IgD-negative memory B cell (primary cell): ENCODE data around the gene RAB35. TPM values are rescaled to one million over a fixed set of nuclear protein-coding genes. Genes with fewer than 3 reads are reported as not detected.

Experiments
- H3K27ac Mint-ChIP-seq, 3 donors: one replicate each; pipeline ENCODE4 v1.8.0; 2020 to 2022; ENCODE audit warnings: mild to moderate bottlenecking in 3 of 3, mixed read lengths in 3 of 3, moderate library complexity in 1 of 3
- H3K27me3 Mint-ChIP-seq: one replicate; pipeline ENCODE4 v1.8.0; 2021; ENCODE audit warnings: mixed read lengths
- H3K36me3 Mint-ChIP-seq: one replicate; pipeline ENCODE4 v1.8.0; 2020; ENCODE audit warnings: mild to moderate bottlenecking, mixed read lengths
- H3K4me1 Mint-ChIP-seq, 3 donors: one replicate each; pipeline ENCODE4 v1.8.0; 2020 to 2022; ENCODE audit warnings: mixed read lengths in 3 of 3, mild to moderate bottlenecking in 1 of 3
- H3K4me3 Mint-ChIP-seq, 4 donors: one replicate each; pipeline ENCODE4 v1.8.0; 2020 to 2022; ENCODE audit warnings: mild to moderate bottlenecking in 4 of 4, mixed read lengths in 4 of 4, moderate library complexity in 3 of 4
- H3K9me3 Mint-ChIP-seq, 3 donors: one replicate each; pipeline ENCODE4 v1.8.0; 2020 to 2021; ENCODE audit warnings: mixed read lengths in 3 of 3, mild to moderate bottlenecking in 1 of 3
- polyA plus RNA-seq: library from polyadenylated mRNA; unstranded; fragments of 300-500 nt; fragmentation: Illumina TruSeq; gene quantifications from one replicate; pipeline ENCODE4 v1.2.3, GENCODE V29; 2021

Gene RAB35
- polyA plus RNA-seq = 18.1 TPM

- peak within 1 kb of the TSS; percentile 88 to 95 (median 92) for H3K27ac Mint-ChIP-seq
- no peaks in the 10 kb centered on the region for H3K27me3 Mint-ChIP-seq
- H3K9me3 Mint-ChIP-seq = no peaks in the 10 kb centered on the region
Measured at GRCh38 chr12:120116441-120116791, at the start of gene RAB35. TSS of gene RAB35 (minus strand) at chr12:120116753. CDS start at chr12:120116650, 103 bp downstream.

DNA sequence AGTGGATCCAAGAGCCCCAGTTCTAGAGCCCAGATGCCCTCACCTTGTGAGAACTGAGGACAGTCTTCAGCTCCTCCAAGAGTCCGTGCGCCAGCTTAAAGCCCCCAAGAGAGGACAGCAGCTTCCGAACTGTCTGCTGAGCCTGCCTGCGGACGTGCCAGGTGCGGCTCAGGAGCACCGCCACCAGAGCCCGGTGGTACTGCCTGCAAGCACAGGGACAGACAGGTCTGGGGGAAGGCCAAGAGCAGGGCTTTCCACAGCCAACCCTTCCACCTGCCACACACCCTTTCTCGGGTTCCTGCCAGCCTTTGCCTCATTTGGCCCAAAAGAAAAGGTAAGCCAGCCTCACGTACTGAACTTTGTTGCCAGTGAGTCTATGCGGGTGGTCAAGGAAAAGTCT, 47.7 kb upstream of the RAB35 start:
- H3K9me3 Mint-ChIP-seq = no peaks in the 10 kb centered on the region
- no peak overlapping the region for H3K4me3 Mint-ChIP-seq
- H3K27me3 Mint-ChIP-seq = no peaks in the 10 kb centered on the region
- no peaks in the 10 kb centered on the region for H3K4me1 Mint-ChIP-seq
- peaks cover 3% of the 10 kb centered on the region for H3K36me3 Mint-ChIP-seq
- no peak overlapping the region for H3K27ac Mint-ChIP-seq

More at GRCh38 chr12:120116441-120116791, at the start of gene RAB35:
- H3K4me3 Mint-ChIP-seq = peak within 1 kb of the TSS; percentile 91 to 99 (median 97)
- peaks cover 3% of the 10 kb centered on the region for H3K36me3 Mint-ChIP-seq
- peaks cover 56 to 60% (median 56%) of the 10 kb centered on the region in 3 donors for H3K4me1 Mint-ChIP-seq

- no peaks in the 10 kb centered on the region for H3K36me3 Mint-ChIP-seq
- H3K4me1 Mint-ChIP-seq = no peaks in the 10 kb centered on the region
- H3K27ac Mint-ChIP-seq = no peak overlapping the region
- no peaks in the 10 kb centered on the region for H3K27me3 Mint-ChIP-seq
- no peak overlapping the region for H3K4me3 Mint-ChIP-seq
- H3K9me3 Mint-ChIP-seq = no peaks in the 10 kb centered on the region
Measured at GRCh38 chr12:120162763-120163162, 46.2 kb upstream of the RAB35 start.

- H3K36me3 Mint-ChIP-seq = no peaks in the 10 kb centered on the region
- no peak overlapping the region for H3K4me3 Mint-ChIP-seq
- no peak overlapping the region for H3K27ac Mint-ChIP-seq
- no peaks in the 10 kb centered on the region for H3K27me3 Mint-ChIP-seq
- no peaks in the 10 kb centered on the region for H3K9me3 Mint-ChIP-seq
- H3K4me1 Mint-ChIP-seq = peaks cover 0 to 3% (median 0%) of the 10 kb centered on the region in 3 donors
Measured at GRCh38 chr12:120161852-120162251, 45.3 kb upstream of the RAB35 start.

- no peaks in the 10 kb centered on the region for H3K27me3 Mint-ChIP-seq
- H3K4me3 Mint-ChIP-seq = peak overlapping the region in 1 of 4 donors; percentile 39
- H3K9me3 Mint-ChIP-seq = no peaks in the 10 kb centered on the region
- no peaks in the 10 kb centered on the region for H3K36me3 Mint-ChIP-seq
- peaks cover 0 to 3% (median 0%) of the 10 kb centered on the region in 3 donors for H3K4me1 Mint-ChIP-seq
- H3K27ac Mint-ChIP-seq = no peak overlapping the region
Measured at GRCh38 chr12:120159509-120160237, 43.1 kb upstream of the RAB35 start.

DNA sequence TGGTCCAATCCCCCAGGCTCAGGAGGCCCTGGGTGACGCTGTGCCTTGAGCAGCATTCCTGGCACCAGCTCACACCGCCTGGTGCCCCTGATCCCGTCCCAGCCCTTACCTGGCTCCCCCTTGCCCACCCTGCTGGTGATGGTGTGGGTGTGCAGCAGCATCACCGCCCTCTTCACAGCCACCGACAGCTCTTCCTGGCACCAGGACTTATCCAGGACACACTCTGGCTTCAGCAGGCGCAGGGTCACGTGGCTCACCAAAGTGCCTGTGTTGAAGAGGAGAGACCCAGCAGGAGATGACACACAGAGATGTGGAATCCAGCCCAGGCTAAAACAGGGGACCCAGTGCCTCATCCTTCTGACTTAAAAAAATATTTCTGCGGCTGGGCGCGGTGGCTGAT, 41.8 kb upstream of the RAB35 start:
- H3K27me3 Mint-ChIP-seq = no peaks in the 10 kb centered on the region
- no peak overlapping the region for H3K4me3 Mint-ChIP-seq
- no peaks in the 10 kb centered on the region for H3K36me3 Mint-ChIP-seq
- peaks cover 0 to 3% (median 0%) of the 10 kb centered on the region in 3 donors for H3K4me1 Mint-ChIP-seq
- no peak overlapping the region for H3K27ac Mint-ChIP-seq
- H3K9me3 Mint-ChIP-seq = no peaks in the 10 kb centered on the region

GRCh38 chr12:120157678-120158077, 41.1 kb upstream of the RAB35 start:
- peak overlapping the region in 1 of 3 donors; percentile 25 for H3K27ac Mint-ChIP-seq
- no peaks in the 10 kb centered on the region for H3K27me3 Mint-ChIP-seq
- no peak overlapping the region for H3K4me3 Mint-ChIP-seq
- no peaks in the 10 kb centered on the region for H3K9me3 Mint-ChIP-seq
- H3K36me3 Mint-ChIP-seq = no peaks in the 10 kb centered on the region
- H3K4me1 Mint-ChIP-seq = peaks cover 0 to 3% (median 0%) of the 10 kb centered on the region in 3 donors

DNA sequence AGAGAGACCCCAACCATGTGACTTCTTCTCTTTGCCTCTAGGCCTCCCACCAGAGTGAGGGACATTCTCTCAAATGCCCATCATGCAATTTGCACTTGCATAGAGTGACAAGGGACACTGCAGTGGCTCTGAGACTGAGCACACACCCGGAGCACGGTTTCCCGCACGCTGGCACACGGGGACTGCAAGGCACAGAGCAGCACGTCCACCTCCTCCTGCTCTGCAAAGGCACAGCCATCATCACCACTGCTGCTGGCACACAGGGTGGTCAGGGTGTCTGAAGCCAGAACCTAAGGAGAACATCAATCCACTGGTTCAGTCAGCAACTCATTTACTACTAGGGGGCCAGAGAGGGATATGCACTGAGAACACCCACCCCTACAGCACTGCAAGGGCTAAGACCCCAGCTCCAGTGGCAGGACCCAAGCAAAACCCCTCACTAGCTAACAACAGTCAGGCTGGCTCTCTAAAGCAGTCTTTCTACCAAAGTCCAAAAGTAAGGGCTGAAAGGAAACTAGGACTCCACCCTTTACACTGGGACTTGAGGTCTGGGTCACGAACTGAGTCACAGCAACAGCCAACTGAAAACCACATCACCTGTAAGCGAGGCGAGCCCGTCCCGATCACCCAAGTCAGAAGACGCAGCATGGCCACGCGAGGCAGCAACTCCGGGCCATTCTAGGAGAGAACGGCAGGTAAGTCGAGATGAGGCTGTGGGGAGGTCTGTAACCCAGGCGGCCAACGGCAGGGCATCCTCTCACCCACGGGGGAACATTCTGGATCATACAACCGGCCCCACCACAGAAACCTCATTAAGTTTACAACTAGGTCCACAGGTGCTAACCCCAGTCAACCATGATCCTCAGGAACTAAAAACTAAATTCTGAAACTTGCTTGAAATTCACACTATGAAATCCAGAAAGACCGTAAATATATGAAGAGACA, 40.0 kb upstream of the RAB35 start:
- Mint-ChIP-seq H3K27me3 (no peaks in the 10 kb centered on the region), H3K9me3 (no peaks in the 10 kb centered on the region), H3K4me1 (peaks cover 0 to 3% (median 1%) of the 10 kb centered on the region in 3 donors), H3K36me3 (no peaks in the 10 kb centered on the region), H3K4me3 (no peak overlapping the region), H3K27ac (peak overlapping the region in 1 of 3 donors; percentile 46)

DNA sequence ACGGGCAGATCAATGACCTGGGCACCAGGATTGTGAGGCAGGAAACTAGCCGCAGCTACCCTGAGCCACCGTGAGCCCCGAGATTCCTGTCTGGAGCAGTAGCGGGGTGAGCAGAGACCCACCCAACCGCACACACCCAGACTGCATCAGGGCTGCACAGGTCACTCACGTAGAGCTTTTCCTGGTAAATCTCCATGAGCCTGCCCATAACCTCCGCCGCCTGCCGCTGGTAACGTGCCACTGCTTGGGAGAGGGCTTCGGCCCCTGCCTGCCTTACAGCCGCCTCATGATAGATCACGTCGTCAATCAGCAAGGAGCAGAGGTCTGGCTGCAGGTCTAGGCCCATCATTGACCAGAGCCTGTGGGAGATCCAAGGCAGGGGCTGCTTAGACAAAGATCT, 38.5 kb upstream of the RAB35 start:
- H3K27me3 Mint-ChIP-seq = no peaks in the 10 kb centered on the region
- no peak overlapping the region for H3K27ac Mint-ChIP-seq
- H3K36me3 Mint-ChIP-seq = no peaks in the 10 kb centered on the region
- peaks cover 0 to 3% (median 1%) of the 10 kb centered on the region in 3 donors for H3K4me1 Mint-ChIP-seq
- no peaks in the 10 kb centered on the region for H3K9me3 Mint-ChIP-seq
- no peak overlapping the region for H3K4me3 Mint-ChIP-seq

DNA sequence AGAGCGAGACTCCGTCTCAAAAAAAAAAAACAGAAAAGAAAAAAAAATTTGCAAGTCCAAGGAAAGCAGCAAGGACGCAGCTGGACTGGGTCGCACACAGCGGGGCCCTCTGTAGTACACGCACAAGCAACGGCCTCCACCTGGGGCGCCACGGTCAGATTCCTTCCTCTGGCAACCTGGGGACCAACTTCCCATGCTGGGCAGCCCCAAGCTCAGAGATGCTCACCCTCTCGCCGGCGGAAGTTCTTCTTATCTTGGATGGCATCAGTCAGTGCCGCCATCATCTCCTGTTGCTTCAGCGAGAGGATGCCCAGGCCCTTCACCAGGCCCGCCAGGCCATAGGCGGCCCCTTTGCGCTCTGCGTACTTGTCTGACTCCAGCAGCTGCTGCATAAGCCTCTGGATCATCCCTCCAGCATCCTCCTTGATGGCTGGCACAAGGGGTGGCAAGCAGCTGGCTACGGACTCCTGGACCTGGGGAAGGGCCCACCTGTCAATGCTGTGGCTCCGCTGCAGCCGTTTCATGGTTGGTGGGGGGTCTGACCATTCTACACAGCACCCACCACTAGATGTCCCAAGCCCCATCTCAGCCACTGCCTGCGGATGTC, 34.5 kb upstream of the RAB35 start:
- Mint-ChIP-seq H3K4me1 (peaks cover 0 to 1% (median 0%) of the 10 kb centered on the region in 3 donors), H3K27me3 (no peaks in the 10 kb centered on the region), H3K27ac (no peak overlapping the region), H3K36me3 (no peaks in the 10 kb centered on the region), H3K9me3 (no peaks in the 10 kb centered on the region), H3K4me3 (no peak overlapping the region)

GRCh38 chr12:120148011-120148410, 31.5 kb upstream of the RAB35 start:
- Mint-ChIP-seq H3K4me1 (peaks cover 0 to 1% (median 0%) of the 10 kb centered on the region in 3 donors), H3K9me3 (no peaks in the 10 kb centered on the region), H3K36me3 (no peaks in the 10 kb centered on the region), H3K27ac (no peak overlapping the region), H3K27me3 (no peaks in the 10 kb centered on the region), H3K4me3 (no peak overlapping the region)

GRCh38 chr12:120145164-120145563, 28.6 kb upstream of the RAB35 start:
- H3K36me3 Mint-ChIP-seq = peaks cover 3% of the 10 kb centered on the region
- H3K27me3 Mint-ChIP-seq = no peaks in the 10 kb centered on the region

DNA sequence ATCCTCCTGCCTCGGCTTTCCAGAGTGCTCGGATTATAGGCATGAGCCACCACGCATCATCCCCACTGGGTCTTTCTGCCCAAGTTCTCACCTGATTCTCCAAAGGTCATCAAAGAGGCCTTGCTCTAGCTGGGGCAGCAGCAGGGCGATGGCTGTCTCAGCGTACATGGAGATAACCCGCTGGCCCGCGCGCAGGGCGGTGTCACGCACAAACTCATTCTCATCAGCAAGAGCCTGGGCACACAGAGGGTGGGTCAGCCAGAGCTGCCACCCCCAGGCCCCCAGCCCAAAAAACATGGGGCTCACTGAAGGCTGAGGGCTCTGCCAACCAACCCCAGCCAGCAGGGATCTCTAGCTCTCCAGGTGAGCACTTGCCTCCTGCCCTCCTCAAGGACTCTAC, 27.7 kb upstream of the RAB35 start:
- Mint-ChIP-seq H3K27ac (no peak overlapping the region), H3K27me3 (no peaks in the 10 kb centered on the region), H3K36me3 (peaks cover 7% of the 10 kb centered on the region), H3K4me3 (no peak overlapping the region), H3K9me3 (no peaks in the 10 kb centered on the region), H3K4me1 (peaks cover 0 to 4% (median 0%) of the 10 kb centered on the region in 3 donors)

More at GRCh38 chr12:120145164-120145563, 28.6 kb upstream of the RAB35 start:
- Mint-ChIP-seq H3K4me3 (no peak overlapping the region), H3K9me3 (no peaks in the 10 kb centered on the region), H3K4me1 (no peaks in the 10 kb centered on the region), H3K27ac (no peak overlapping the region)

GRCh38 chr12:120142231-120142877, 25.8 kb upstream of the RAB35 start:
- H3K27ac Mint-ChIP-seq = no peak overlapping the region
- no peak overlapping the region for H3K4me3 Mint-ChIP-seq
- no peaks in the 10 kb centered on the region for H3K9me3 Mint-ChIP-seq
- H3K36me3 Mint-ChIP-seq = peaks cover 7% of the 10 kb centered on the region
- H3K4me1 Mint-ChIP-seq = peaks cover 0 to 4% (median 0%) of the 10 kb centered on the region in 3 donors
- H3K27me3 Mint-ChIP-seq = no peaks in the 10 kb centered on the region
